ENCODE results near the gene FHOD3. TPM values are rescaled to one million over a fixed set of nuclear protein-coding genes. Genes with fewer than 3 reads are reported as not detected.

The FHOD3 gene
- total and polyA plus RNA-seq, 2 of the 8 experiments (the other 6 are each of a cell fraction or from before 2014, with no cell fraction given), result 9.7 to 10.5 TPM

- H3K4me1 ChIP-seq (replicated peaks in 1 of 4; ENCODE audit: control insufficient read depth in 3 of 4, insufficient read depth in 4 of 4, low read length in 3 of 4), result peaks cover 8 to 26% (median 13%) of the 10 kb centered on the region in 4 experiments
- H3K14ac ChIP-seq (ENCODE audit: insufficient read length), result no peak overlapping the region
- 0 out of 2 replicates have a peak overlapping the region, but pooled peaks have one; percentile 64 for H2BK20ac ChIP-seq (ENCODE audit: low read length)
- ChIA-PET POLR2A (ENCODE audit: partially characterized antibody) (no interaction called here), CTCF (ENCODE audit: partially characterized antibody) (interaction anchor here (0.8 to 2.2 kb wide), 4 partner anchors 12 to 38 kb away, joined by 3 to 8 read pairs (median 4); no protein-coding TSS in a partner anchor)
- no peak overlapping the region for H3K56ac ChIP-seq (replicated peaks; ENCODE audit: insufficient read length, low read depth, low read length)
- H3K9ac ChIP-seq (replicated peaks in 1 of 4; ENCODE audit: extremely low read depth in 1 of 4, low read depth in 3 of 4, low read length in 3 of 4), result no peak overlapping the region
- H2BK15ac ChIP-seq (ENCODE audit: low read length), result no peak overlapping the region
- no peak overlapping the region for H2AK5ac ChIP-seq (ENCODE audit: low read depth, low read length)
- no peaks in the 10 kb centered on the region for H3K79me1 ChIP-seq (ENCODE audit: low read depth, low read length)
- FAIRE-seq (no peak), DNase-seq (ENCODE audit: low read depth in 1 of 2, low spot score in 2 of 2) (no peak)
- no peak overlapping the region for H4K5ac ChIP-seq (ENCODE audit: insufficient read length, low read depth, low read length)
- H3K4ac ChIP-seq (replicated peaks; ENCODE audit: insufficient read length, low read depth, low read length), result no peak overlapping the region
- no peaks in the 10 kb centered on the region for H3K79me2 ChIP-seq (ENCODE audit: control insufficient read depth in 1 of 2, insufficient read depth in 2 of 2, low read length in 2 of 2)
- H3K4me2 ChIP-seq (ENCODE audit: insufficient read depth in 1 of 2, low read depth in 2 of 2, low read length in 2 of 2), result peak overlapping the region in 1 of 2 experiments; percentile 63; a peak in 1 of 4 replicates
- H2AFZ ChIP-seq (ENCODE audit: low read length), result no peak overlapping the region
- H3K27ac ChIP-seq (ENCODE audit: low read depth, low read length), result no peak overlapping the region
- no peak overlapping the region; the same call in 1 of the 2 replicates for H3K18ac ChIP-seq (ENCODE audit: extremely low read depth, low read length)
- no peak overlapping the region; a peak in 1 of 8 replicates for H3K4me3 ChIP-seq (ENCODE audit: extremely low read depth in 1 of 4, insufficient read depth in 2 of 4, low read depth in 3 of 4, low read length in 4 of 4)
- WGBS, 2 experiments (ENCODE audit: extremely low coverage in 1 of 2, insufficient coverage in 1 of 2, insufficient read length in 1 of 2, insufficient replicate concordance in 2 of 2, low coverage in 1 of 2, low lambda C conversion rate in 2 of 2, missing lambda C conversion rate in 1 of 2), result 69% methylated on average over 6 of the region's 6 CpGs; no CpG with 5 or more reads in 1 of the 2 experiments
- H3K23me2 ChIP-seq (ENCODE audit: low read depth, low read length), result no peaks in the 10 kb centered on the region; the same call in 1 of the 2 replicates
- H4K8ac ChIP-seq (ENCODE audit: extremely low read depth, insufficient read depth, low read length), result no peak overlapping the region
- H2BK12ac ChIP-seq (ENCODE audit: low read depth, low read length), result 0 out of 2 replicates have a peak overlapping the region, but pooled peaks have one; percentile 10
- peak overlapping the region; percentile 41; the same call in 1 of the 2 replicates for H2BK5ac ChIP-seq (ENCODE audit: low read depth, low read length)
- no peaks in the 10 kb centered on the region for H3K27me3 ChIP-seq (replicated peaks in 1 of 4; ENCODE audit: control insufficient read depth in 3 of 4, extremely low read depth in 1 of 4, insufficient read depth in 3 of 4, low read length in 3 of 4)
- TF ChIP-seq KDM4A (IDR thresholded peaks at IDR 0.05; ENCODE audit: low read depth, low read length, severe bottlenecking) (no peak), CHD1 (IDR thresholded peaks at IDR 0.05; ENCODE audit: low read depth, low read length) (no peak), HDAC2 (IDR thresholded peaks at IDR 0.05; ENCODE audit: borderline replicate concordance in 1 of 2, low read depth in 2 of 2, low read length in 2 of 2) (no peak)
- TF ChIP-seq, protein P1, sequence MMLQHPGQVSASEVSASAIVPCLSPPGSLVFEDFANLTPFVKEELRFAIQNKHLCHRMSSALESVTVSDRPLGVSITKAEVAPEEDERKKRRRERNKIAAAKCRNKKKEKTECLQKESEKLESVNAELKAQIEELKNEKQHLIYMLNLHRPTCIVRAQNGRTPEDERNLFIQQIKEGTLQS (IDR thresholded peaks at IDR 0.05; ENCODE audit: insufficient read depth, low read depth, low read length), result no peak
- H3K36me3 ChIP-seq (ENCODE audit: control insufficient read depth in 2 of 4, insufficient read depth in 4 of 4, low read length in 3 of 4), result no peaks in the 10 kb centered on the region
- no peak overlapping the region for H3K23ac ChIP-seq (ENCODE audit: insufficient read length)
- no peaks in the 10 kb centered on the region for H4K20me1 ChIP-seq (replicated peaks in 1 of 2; ENCODE audit: control insufficient read depth in 1 of 2, insufficient read depth in 2 of 2, low read length in 2 of 2)
- no peak overlapping the region for H4K91ac ChIP-seq (replicated peaks; ENCODE audit: insufficient read length, low read length)
- H3K9me3 ChIP-seq (ENCODE audit: insufficient read depth in 2 of 2, low read depth in 1 of 2, low read length in 1 of 2), result no peaks in the 10 kb centered on the region
- no peak overlapping the region for H2BK120ac ChIP-seq (replicated peaks; ENCODE audit: low read depth, low read length)
Observed at GRCh38 chr18:36450264-36450663, 152.8 kb downstream of the FHOD3 start.
